Esophagus squamous epithelium (tissue), 5 donors: ENCODE results near the gene HPN. TPM values are rescaled to one million over a fixed set of nuclear protein-coding genes. Genes with fewer than 3 reads are reported as not detected.

Experiments
- DNase-seq: peaks from one replicate; lab custom pipeline; 2025; lab: John Stamatoyannopoulos, UW
- H3K27ac ChIP-seq, 4 donors: fragments of 200-600 bp; sonication (generic); one replicate each; pipeline ENCODE4 v1.5.1; 2016 to 2019; ENCODE audit warnings: mild to moderate bottlenecking in 1 of 4
- H3K27me3 ChIP-seq, 4 donors: fragments of 200-600 bp; sonication (generic); 1 replicate in 3 of 4; 2 replicates in 1 of 4; pipeline versions ENCODE4 v1.5.1 to v1.6.0; 2017 to 2021; ENCODE audit warnings: antibody characterized with exemption in 1 of 4
- H3K36me3 ChIP-seq, 3 donors: fragments of 200-600 bp; sonication (generic); one replicate each; pipeline ENCODE4 v1.5.1; 2016 to 2019
- H3K4me1 ChIP-seq, 3 donors: fragments of 200-600 bp; sonication (generic); one replicate each; pipeline ENCODE4 v1.5.1; 2017 to 2019
- H3K4me3 ChIP-seq, 4 donors: fragments of 200-600 bp; sonication (generic); 1 replicate in 3 of 4; 2 replicates in 1 of 4; pipeline ENCODE4 v1.5.1; 2016 to 2019; ENCODE audit warnings: mild to moderate bottlenecking in 2 of 4, moderate library complexity in 1 of 4
- H3K9me3 ChIP-seq, 3 donors: fragments of 200-600 bp; sonication (generic); one replicate each; pipeline ENCODE4 v1.5.1; 2016 to 2019
- CTCF ChIP-seq, 6 experiments: fragments of 450-650 bp in 4 of 6; fragments of 200-600 bp in 2 of 6; sonication (generic) in 2 of 6; IDR thresholded peaks; one replicate each; pipeline ENCODE4 v1.5.1; 2016 to 2019; ENCODE audit warnings: antibody characterized with exemption in 6 of 6, mild to moderate bottlenecking in 4 of 6, moderate library complexity in 4 of 6
- POLR2A ChIP-seq, 4 donors: fragments of 450-650 bp; IDR thresholded peaks; one replicate each; pipeline ENCODE4 v1.6.1; 2017; ENCODE audit warnings: antibody characterized with exemption in 4 of 4, mild to moderate bottlenecking in 4 of 4, moderate library complexity in 3 of 4
- WGBS, 2 donors: methylation state at CpG; one replicate each; pipeline ENCODE4 v1.1.5; 2018; 5-methylcytosine and 5-hydroxymethylcytosine counted together
- intact Hi-C: fragments of 100-400 bp; cut with DNase I; formaldehyde crosslinking; loops from one replicate; pipeline ENCODE4 v1.15.0; 2022
- total RNA-seq, 4 donors: library from RNA; depleted of rRNA; stranded (reverse); fragments of >200 nt; gene quantifications; one replicate each; pipeline ENCODE4 v1.1.0, GENCODE V29; 2016
- donor health status: DM: yes; HTN: yes; CAD: no.

HPN gene
- total RNA-seq, 4 donors from 2014 or later: 0.19 to 0.47 TPM; not detected in 2

GRCh38 chr19:35056513-35057063 is 15.1 kb downstream of the HPN start:
- no peak for DNase-seq
- Histone ChIP-seq H3K27ac (no peak overlapping the region), H3K27me3 (peaks cover 0 to 24% (median 0%) of the 10 kb centered on the region in 4 donors), H3K36me3 (no peaks in the 10 kb centered on the region), H3K9me3 (no peaks in the 10 kb centered on the region), H3K4me1 (no peaks in the 10 kb centered on the region), H3K4me3 (no peak overlapping the region)
- intact Hi-C loops: no loop called here
- TF ChIP-seq POLR2A (IDR thresholded peaks at IDR 0.05): no peak
- TF ChIP-seq CTCF (IDR thresholded peaks at IDR 0.05): no peak
- WGBS, 2 donors: 72 to 75% methylated on average over 6 of the region's 6 CpGs

- no peaks in the 10 kb centered on the region for H3K9me3 ChIP-seq
- 55 to 72% methylated on average over 2 of the region's 2 CpGs for WGBS, 2 donors
These were observed 16.8 kb downstream of the HPN start for GRCh38 chr19:35058370-35058769.

DNA sequence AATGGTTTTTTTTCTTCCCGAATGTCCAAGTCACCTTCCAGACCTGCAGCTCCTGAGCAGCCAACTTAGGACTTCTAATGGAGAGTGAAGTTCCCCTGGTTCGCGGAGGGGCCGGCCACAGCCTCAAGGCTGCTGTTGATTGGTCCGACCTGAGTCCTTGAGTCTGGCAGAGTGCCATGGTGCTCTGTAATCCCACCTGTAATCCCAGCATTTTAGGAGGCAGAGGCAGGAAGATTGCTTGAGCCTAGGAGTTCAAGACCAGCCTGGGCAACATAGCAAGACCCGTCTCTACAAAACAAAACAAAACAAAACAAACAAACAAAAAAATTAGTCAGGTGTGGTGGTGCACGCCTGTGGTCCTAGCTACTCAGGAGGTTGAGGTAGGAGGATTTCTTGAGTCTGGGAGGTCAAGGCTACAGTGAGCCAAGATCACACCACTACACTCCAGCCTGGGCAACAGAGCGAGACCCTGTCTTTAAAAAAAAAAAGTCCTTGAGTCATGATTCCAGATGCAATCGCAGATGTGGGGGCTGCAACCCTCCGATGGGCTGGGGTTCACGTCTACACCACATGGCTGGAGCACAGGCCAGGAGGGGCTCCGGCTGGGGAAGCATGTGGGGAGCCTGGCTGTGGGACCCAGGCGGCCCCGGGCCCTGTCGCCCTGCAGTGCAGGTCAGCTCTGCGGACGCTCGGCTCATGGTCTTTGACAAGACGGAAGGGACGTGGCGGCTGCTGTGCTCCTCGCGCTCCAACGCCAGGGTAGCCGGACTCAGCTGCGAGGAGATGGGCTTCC is 17.7 kb downstream of the HPN start:
- H3K27me3 ChIP-seq: peaks cover 0 to 24% (median 0%) of the 10 kb centered on the region in 4 donors
- TF ChIP-seq POLR2A (IDR thresholded peaks at IDR 0.05) (no peak), CTCF (IDR thresholded peaks at IDR 0.05) (no peak)
- DNase-seq: no peak
- H3K4me1 ChIP-seq: no peaks in the 10 kb centered on the region
- intact Hi-C loops: no loop called here
- no peak overlapping the region for H3K4me3 ChIP-seq
- WGBS, 2 donors: 81 to 87% methylated on average over 8 to 14 of the region's 26 CpGs
- no peaks in the 10 kb centered on the region for H3K9me3 ChIP-seq
- H3K36me3 ChIP-seq: no peaks in the 10 kb centered on the region
- H3K27ac ChIP-seq: no peak overlapping the region

More at GRCh38 chr19:35058370-35058769, 16.8 kb downstream of the HPN start:
- Histone ChIP-seq H3K27me3 (peaks cover 0 to 24% (median 0%) of the 10 kb centered on the region in 4 donors), H3K27ac (no peak overlapping the region), H3K36me3 (no peaks in the 10 kb centered on the region), H3K4me3 (no peak overlapping the region), H3K4me1 (no peaks in the 10 kb centered on the region)
- DNase-seq: no peak
- TF ChIP-seq CTCF (IDR thresholded peaks at IDR 0.05) (no peak), POLR2A (IDR thresholded peaks at IDR 0.05) (no peak)
- intact Hi-C loops: no loop called here

DNA sequence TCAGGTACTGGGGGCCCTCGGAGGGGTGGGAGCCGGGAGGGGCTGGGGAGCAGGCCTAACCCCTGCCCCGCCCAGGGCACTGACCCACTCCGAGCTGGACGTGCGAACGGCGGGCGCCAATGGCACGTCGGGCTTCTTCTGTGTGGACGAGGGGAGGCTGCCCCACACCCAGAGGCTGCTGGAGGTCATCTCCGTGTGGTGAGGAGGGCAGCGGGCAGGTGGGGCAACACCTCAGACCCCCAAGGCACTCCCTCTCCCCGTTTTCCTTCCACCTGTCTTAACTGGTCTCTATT is 18.2 kb downstream of the HPN start:
- DNase-seq: no peak
- H3K9me3 ChIP-seq: no peaks in the 10 kb centered on the region
- TF ChIP-seq POLR2A (IDR thresholded peaks at IDR 0.05): no peak
- no peak for TF ChIP-seq CTCF (IDR thresholded peaks at IDR 0.05)
- WGBS, 2 donors: 43 to 71% methylated on average over 1 to 3 of the region's 15 CpGs
- H3K36me3 ChIP-seq: no peaks in the 10 kb centered on the region
- no peak overlapping the region for H3K27ac ChIP-seq
- no peak overlapping the region for H3K4me3 ChIP-seq
- no peaks in the 10 kb centered on the region for H3K4me1 ChIP-seq
- intact Hi-C loops: no loop called here
- H3K27me3 ChIP-seq: peaks cover 0 to 23% (median 0%) of the 10 kb centered on the region in 4 donors

DNA sequence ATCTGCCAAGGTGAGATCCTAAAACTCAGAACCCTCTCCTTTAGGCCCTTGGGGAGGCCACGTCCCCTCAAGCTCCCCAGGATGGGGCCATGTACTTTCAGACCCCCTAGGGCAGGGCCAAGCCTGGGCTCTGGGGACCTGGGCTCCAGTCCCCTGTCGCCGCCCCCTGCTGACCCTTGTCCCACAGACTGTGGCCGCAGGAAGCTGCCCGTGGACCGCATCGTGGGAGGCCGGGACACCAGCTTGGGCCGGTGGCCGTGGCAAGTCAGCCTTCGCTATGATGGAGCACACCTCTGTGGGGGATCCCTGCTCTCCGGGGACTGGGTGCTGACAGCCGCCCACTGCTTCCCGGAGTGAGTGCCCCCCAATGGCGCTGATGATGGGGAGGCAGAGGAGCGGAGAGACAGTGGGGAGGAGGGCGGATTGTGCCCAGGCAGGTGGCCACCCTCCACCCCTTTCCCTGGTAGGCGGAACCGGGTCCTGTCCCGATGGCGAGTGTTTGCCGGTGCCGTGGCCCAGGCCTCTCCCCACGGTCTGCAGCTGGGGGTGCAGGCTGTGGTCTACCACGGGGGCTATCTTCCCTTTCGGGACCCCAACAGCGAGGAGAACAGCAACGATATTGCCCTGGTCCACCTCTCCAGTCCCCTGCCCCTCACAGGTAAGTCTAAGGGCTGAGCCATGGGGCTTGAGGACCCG is 18.8 kb downstream of the HPN start:
- Histone ChIP-seq H3K4me3 (no peak overlapping the region), H3K36me3 (no peaks in the 10 kb centered on the region), H3K9me3 (no peaks in the 10 kb centered on the region), H3K27me3 (peaks cover 0 to 18% (median 0%) of the 10 kb centered on the region in 4 donors), H3K27ac (no peak overlapping the region), H3K4me1 (no peaks in the 10 kb centered on the region)
- 56 to 82% methylated on average over 1 to 5 of the region's 29 CpGs for WGBS, 2 donors
- TF ChIP-seq POLR2A (IDR thresholded peaks at IDR 0.05): no peak
- TF ChIP-seq CTCF (IDR thresholded peaks at IDR 0.05): no peak
- intact Hi-C loops: no loop called here
- DNase-seq: no peak
